K562 (cell line): ENCODE results near the gene REEP6.

Source experiments
- CREM ChIP-seq: IDR thresholded peaks from 2 replicates; pipeline ENCODE4 v1.6.1; 2014; ENCODE audit warnings: antibody characterized with exemption, low read depth
- CTCF ChIP-seq, 3 experiments: IDR thresholded peaks in 2 of 3; conservative IDR thresholded peaks in 1 of 3; 2 replicates each; pipeline ENCODE4 v1.5.1; 2011 to 2012; ENCODE audit warnings: low read length in 3 of 3, mild to moderate bottlenecking in 3 of 3, control low read depth in 2 of 3, improper control_type of control experiment in 1 of 3, inconsistent platforms in 1 of 3, low read depth in 1 of 3, mixed read lengths in 1 of 3, moderate library complexity in 1 of 3; ENCODE audit not compliant: insufficient read depth in 2 of 3
- ELF4 ChIP-seq: fragments of 450-650 bp; formaldehyde crosslinking; IDR thresholded peaks from 2 replicates; pipeline ENCODE4 v1.4.0; 2022; ENCODE audit warnings: missing genetic modification characterization
- FOXM1 ChIP-seq, 2 experiments: fragments of 450-650 bp in 1 of 2; sonication (generic) in 1 of 2; formaldehyde crosslinking in 1 of 2; IDR thresholded peaks; 2 replicates each; pipeline versions ENCODE4 v1.6.1 to v1.9.0; 2017 to 2022; ENCODE audit warnings: low read depth in 2 of 2, mild to moderate bottlenecking in 2 of 2, missing genetic modification reagents in 1 of 2, moderate library complexity in 1 of 2
- HDAC6 ChIP-seq: IDR thresholded peaks from 2 replicates; pipeline ENCODE4 v1.6.1; 2012; ENCODE audit warnings: low read depth, mild to moderate bottlenecking, control low read depth, inconsistent platforms, low read length, moderate library complexity
- RB1 ChIP-seq: fragments of 450-650 bp; IDR thresholded peaks from 2 replicates; pipeline ENCODE4 v1.6.1; 2017; ENCODE audit warnings: low read depth, mild to moderate bottlenecking
- REST ChIP-seq, 2 experiments: fragments of 450-650 bp; formaldehyde crosslinking in 1 of 2; IDR thresholded peaks; 2 replicates each; pipeline versions ENCODE4 v1.4.0 to v1.6.1; 2014 to 2020; ENCODE audit warnings: mild to moderate bottlenecking in 2 of 2, borderline replicate concordance in 1 of 2, low read depth in 1 of 2
- SIRT6 ChIP-seq: IDR thresholded peaks from one replicate; pipeline ENCODE4 v1.6.1; 2012; ENCODE audit warnings: low read depth, mild to moderate bottlenecking, control low read depth, inconsistent platforms, low read length, moderate library complexity
- ZNF232 ChIP-seq: sonication (generic); formaldehyde crosslinking; IDR thresholded peaks from 2 replicates; pipeline ENCODE4 v1.8.0; 2022; ENCODE audit warnings: mild to moderate bottlenecking, missing genetic modification reagents
- ZNF639 ChIP-seq, 2 experiments: fragments of 200-800 bp in 1 of 2; sonication (Bioruptor generic) in 1 of 2; sonication (generic) in 1 of 2; formaldehyde crosslinking in 1 of 2; IDR thresholded peaks in 1 of 2; conservative IDR thresholded peaks in 1 of 2; 2 replicates each; pipeline versions ENCODE4 v1.5.0 to v1.6.1; 2016 to 2020; ENCODE audit warnings: missing compliant biosample characterization in 1 of 2, missing genetic modification characterization in 1 of 2, missing genetic modification reagents in 1 of 2

GRCh38 chr19:1461862-1462261 lies 29.1 kb upstream of the REEP6 start:
- TF ChIP-seq ZNF232 (CRISPR knock-in tag) (no peak), FOXM1 (IDR thresholded peaks at IDR 0.05; ENCODE audit: low read depth) (no peak), FOXM1 (CRISPR knock-in tag; IDR thresholded peaks at IDR 0.05; ENCODE audit: low read depth) (no peak), HDAC6 (no peak), SIRT6 (no peak), CTCF (IDR thresholded peaks at IDR 0.05 in 2 of 3, conservative IDR thresholded peaks at IDR 0.05 in 1 of 3; ENCODE audit: insufficient read depth in 2 of 3, low read depth in 1 of 3, low read length in 3 of 3) (no peak), CREM (no peak), ELF4 (CRISPR knock-in tag) (no peak), REST (IDR thresholded peaks at IDR 0.05; ENCODE audit: borderline replicate concordance) (no peak), REST (CRISPR knock-in tag; IDR thresholded peaks at IDR 0.05; ENCODE audit: low read depth) (no peak), ZNF639 (CRISPR knock-in tag; conservative IDR thresholded peaks at IDR 0.05 in 1 of 2, IDR thresholded peaks at IDR 0.05 in 1 of 2) (no peak), RB1 (no peak)
